GM19372 (cell line): ENCODE results near the gene ZNF3.

ENCODE experiments used
- ATAC-seq: cut with Tn5 transposase; IDR thresholded peaks from one replicate; pipeline ENCODE4 v1.9.1; 2021; ENCODE audit warnings: mild to moderate bottlenecking, low read depth, moderate library complexity; ENCODE audit not compliant: unreplicated experiment

ZNF3 gene

DNA sequence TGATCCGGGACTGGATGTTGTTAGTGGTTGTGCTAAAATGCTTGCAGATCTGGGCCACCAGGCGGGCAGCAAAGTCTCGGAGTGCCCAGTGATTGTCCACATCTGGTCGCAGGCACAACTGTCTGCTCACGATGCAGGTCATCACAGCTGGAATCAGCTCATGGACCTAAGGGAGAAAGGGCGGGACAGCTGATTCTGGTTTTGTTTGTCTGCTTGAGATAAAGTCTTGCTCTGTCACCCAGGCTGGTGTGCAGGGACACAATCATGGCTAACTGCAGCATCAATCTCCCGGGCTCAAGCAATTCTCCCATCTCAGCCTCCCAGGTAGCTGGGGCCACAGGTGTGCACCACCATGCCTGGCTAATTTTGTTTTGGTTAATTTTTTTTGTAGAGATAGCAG, 29.6 kb upstream of the ZNF3 start:
- no peak for ATAC-seq

- no peak for ATAC-seq
Observed at GRCh38 chr7:100109521-100110163, 28.1 kb upstream of the ZNF3 start.

DNA sequence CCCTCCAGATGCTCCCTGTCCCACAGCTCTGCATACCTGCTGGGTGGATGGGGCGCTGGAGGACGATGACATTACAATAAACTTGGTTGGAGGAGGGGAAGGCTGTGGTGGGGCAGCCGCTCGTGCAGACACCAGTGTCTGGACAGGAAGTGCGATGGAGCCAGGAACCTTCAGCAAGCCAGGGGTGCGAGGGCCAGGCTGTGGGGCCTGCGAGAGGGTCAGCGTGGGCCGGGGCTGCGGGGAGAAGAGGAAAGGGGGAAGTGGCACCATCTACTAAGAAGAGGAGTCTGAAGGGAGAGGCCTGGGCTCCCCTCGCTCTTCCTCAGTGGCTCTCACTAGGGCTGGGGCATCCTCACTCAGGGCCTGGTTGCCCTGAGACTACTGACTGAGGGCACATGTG, 26.4 kb upstream of the ZNF3 start:
- ATAC-seq = no peak

DNA sequence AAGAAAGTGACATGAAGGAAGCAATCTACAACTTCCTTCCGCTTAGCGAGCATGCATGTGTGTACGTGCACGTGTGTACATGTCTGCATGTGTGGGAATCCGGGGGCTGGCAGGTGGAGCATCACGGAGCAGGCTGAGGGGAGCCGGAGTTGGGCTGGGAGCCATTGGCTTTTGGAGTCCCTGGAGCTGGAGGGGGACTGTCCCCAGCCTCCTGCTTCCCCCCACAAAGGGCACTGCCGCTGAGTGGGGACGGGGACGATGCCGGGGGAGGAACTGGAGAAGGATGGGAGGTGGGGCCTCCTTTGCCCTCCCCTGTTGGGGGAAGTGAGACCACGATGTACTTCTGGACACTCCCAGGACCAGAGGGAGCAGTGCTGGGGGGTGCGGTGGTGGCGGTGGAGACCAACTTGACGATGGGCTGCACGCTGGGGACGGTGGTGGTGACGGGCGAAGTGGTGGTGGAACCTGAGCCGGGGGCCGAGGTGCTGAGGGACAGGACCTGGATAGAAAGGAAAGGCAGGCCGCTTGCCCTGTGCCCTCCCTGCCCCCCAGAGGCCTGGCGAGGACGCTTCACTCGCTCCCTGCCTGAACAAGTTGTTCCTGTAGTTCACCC, 25.7 kb upstream of the ZNF3 start:
- no peak for ATAC-seq

DNA sequence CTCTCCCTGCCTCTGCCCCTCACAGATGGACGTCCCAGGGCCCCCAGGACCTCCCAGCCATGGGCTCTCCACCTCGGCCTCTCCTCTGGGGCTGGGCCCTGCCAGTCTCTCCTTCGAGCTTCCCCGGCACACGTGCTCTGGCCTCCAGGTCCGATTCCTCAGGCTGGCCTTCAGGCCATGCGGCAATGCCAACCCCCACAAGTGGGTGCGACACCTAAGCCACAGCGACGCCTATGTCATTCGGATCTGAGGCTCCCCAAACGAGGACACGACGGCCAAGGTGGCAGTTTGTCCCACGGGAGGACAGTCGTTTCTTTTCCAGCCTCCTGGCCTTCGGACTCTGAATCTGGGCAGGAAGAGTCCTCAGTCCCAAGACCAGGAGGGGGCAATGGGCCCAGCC, 25.1 kb upstream of the ZNF3 start:
- ATAC-seq = no peak

DNA sequence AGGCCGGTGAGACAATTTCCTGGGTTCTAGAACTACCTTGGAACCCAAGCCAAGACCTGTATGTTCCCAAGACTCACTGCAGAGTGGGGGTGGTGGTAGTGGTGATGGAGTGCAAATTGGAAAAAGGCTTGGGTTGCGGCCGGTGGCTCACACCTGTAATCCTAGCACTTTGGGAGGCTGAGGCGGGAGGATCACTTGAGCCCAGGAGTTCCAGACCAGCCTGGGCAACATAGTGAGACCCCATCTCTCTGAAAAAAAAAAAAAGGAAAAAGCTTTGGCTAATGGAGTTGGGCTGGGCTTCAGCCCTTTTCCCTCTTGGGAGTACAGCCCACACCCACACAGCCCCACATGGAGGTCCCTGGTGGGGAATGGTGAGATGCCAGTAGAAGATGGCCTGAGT, 24.0 kb upstream of the ZNF3 start:
- ATAC-seq = no peak

GRCh38 chr7:100102950-100103840, 21.7 kb upstream of the ZNF3 start:
- no peak for ATAC-seq

DNA sequence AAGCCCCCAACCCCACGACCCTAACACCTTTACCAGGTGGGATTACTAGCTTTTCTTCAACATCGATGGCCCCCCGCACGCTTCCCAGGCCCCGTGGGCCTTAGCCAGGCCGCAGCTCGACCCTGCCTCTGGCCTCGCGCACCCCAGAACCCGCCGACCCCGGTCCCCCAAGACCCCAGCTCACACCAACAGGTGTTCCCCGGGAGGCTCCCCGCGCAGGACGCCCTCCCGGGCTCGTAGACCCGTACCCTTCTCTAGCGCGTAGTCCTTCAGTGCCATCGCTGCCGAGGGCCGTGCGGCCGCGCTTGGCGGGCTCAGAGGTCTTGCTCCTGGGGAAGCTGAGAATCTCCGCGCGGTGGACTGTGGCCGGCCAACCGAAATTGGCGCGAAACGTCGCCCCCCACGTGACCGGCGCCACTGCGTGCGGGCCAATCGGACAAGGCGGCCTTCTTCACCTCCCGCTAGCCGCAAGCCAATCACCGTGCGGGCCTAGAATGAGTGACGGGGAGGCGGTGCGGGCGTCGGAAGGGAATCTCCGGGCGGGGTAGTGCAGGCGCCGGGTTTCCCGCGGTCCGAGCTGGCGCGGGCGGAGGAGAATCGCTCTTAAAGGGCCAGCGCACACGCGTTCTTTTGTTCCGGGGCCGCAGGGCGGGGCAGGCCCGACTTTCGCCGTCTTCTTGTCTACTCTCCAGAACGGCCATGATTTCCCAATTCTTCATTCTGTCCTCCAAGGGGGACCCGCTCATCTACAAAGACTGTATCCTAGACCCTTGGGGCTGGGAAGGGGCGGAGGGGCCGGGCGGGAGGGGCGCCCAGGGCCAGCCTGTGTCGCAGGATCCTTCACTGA, 19.7 kb upstream of the ZNF3 start, which contains the start of the genes AP4M1 and MCM7:
Gene AP4M1 (plus strand): TSS at position 628 of the 847 bp plus-strand sequence. CDS start 72 bp downstream, at position 700.
Gene MCM7 (minus strand): TSS at position 382 of the 847 bp plus-strand sequence. CDS start 103 bp downstream, at position 279.
- ATAC-seq = peak; percentile 89

DNA sequence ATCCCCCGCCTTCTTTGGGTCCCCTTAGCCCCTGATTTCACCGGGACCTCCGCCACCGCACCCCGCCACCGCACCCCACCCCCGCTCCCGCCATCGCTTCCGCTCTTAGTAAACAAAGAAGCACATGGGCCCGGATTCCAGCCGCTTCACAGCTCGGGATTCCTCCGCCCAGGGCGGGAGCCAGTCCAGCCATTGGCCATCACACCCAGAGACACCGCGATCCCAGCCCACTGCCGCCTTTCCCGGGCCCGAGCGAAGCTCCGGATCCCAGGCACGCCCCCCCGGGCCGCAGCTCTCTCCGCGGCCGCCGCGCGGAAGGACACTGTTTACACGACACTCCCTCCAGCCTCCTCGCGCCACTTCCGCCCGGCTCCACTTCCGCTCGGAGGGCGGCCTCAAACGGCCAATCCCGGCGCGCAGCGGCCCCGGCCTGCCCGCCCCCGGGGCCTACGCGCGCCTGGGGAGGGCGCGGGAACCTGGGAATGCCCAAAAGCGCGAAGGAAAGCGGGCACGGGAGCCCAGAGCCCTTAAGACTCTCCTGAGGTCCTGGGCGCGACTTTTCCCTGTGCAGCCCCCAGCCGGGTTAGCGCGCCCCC, 19.0 kb upstream of the ZNF3 start:
- peak; percentile 54 for ATAC-seq

DNA sequence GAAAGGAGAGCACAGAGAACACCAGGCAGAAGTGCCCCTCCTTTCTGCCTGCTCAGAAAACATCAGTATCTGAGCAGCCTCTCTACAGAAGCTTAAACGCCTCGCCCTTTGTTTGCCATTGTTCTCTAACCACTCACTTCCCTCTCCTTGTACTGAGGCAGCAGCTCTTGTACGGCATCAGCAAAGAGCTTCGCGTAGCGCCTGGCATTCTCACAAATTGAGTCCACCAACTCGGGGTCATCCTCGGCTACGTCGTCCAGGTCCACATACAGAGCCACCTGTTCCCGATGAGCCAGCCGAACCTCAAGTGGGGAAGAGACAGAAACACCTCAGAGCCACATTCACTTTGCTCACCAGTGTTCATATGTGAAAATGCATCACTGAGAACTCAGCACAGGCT, 17.9 kb upstream of the ZNF3 start:
- no peak for ATAC-seq

DNA sequence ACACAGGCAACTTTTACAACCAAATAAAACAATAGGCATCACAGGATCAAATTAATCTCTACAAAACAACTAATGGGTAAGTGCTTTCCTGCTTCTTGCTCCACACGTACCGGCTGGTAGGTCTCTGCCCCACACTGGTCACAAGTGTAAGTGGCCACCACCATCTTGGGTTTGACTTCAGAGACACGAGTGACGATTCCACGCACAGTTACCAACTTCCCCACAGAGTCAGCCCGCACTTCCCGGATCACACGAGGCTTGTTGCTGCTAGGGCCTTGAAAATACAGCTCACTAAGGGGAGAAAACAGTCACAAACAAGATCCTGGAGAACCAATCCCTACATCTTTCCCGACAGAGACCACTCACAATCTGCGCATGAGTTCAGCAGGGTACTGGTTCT, 17.4 kb upstream of the ZNF3 start:
- ATAC-seq = no peak

- no peak for ATAC-seq
Observed at GRCh38 chr7:100095704-100096103, 14.2 kb upstream of the ZNF3 start.

DNA sequence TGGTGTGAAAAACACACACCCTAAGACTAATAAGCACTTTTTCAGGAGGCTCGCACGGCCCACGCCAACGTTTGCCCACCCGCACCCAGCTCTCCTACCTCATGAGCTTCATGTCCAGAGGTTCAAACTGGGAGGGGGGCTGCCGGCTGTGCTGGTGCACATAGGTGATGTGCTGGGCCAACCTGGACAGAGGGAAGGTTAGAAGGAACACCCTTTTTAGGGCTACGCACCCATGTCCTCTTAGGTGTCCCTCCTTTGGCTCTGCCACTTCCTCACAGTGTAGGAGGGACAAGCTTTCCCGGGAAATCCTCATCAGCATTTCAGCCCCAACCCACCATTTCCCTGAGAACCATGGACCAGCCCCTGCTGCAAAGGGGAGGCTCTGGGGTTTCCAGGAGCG, 13.8 kb upstream of the ZNF3 start:
- no peak for ATAC-seq

DNA sequence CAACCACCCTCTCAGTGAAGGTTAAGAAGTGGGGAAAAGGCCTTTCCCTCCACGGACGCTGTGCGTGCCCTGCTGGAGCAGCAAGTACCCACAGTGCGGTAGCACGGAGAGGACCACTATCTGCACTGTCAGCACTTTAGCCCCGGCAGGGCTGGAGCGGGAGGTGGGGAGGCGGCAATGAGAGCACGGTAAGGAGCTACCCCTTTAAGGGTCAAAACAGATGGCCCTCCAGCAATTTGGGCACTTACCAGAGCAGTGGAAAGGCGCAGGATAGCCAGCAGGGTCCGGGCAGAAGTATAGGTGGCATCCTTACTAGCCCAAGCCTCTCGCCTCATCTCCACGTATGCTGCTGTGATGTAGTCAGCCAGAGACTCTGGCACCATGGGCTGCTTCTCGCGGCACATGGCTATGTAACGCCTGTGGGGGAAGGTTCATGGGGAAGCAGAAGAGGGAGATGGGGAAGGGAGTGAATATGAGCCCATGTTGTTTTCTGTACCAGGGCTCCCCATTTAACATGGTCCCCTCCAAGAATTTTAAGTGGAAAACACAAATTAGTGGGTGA, 12.5 kb upstream of the ZNF3 start:
- ATAC-seq = no peak

DNA sequence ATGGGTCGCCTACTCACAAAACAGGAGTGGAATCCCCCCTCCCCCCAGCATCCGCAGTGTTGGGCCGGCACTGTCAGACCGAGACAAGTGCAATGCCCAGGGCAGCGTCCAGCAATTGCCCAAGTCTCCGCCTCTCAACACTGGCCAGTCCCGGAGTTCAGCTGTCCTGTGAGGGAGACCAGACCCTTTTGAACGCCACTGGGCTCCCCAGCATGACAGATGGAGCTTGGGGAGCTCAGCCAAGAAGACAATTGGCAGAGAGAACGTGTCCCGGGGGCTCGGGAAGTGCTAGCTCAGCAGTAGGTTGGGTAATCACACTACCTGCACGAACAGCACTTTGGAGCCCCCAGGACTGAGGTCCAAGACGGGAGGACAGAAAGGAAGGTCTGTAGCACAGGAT, 12.0 kb upstream of the ZNF3 start:
- no peak for ATAC-seq

DNA sequence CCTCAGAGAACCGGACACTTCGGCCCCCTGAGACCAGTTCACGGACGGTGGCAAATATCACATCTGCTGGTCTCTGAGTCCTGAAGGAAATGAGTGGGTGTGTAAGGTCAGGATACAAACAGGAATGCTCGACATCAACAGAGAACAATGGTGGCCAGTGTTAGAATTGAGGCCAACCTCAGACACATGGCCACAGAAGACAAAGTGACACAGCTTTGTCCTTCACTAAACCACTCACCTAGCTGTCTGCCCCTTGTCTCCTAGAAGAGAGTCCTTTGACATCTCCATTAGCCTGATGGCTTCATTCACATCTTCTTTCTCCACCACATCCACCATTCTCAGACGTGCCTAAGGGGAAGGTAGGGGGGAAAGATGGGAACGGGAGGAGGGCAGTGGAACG, 11.5 kb upstream of the ZNF3 start:
- ATAC-seq = no peak

GRCh38 chr7:100091411-100092181, 10.1 kb upstream of the ZNF3 start:
- no peak for ATAC-seq

GRCh38 chr7:100090527-100091410, 9.2 kb upstream of the ZNF3 start:
- no peak for ATAC-seq
